Endothelial cell of umbilical vein (primary cell): Measurements from ENCODE around the gene PI3. TPM values are rescaled to one million over a fixed set of nuclear protein-coding genes. Genes with fewer than 3 reads are reported as not detected.

Source experiments
- BruUV-seq: library from RNA; stranded (reverse); fragments of 400-500 nt; replicated peaks from 2 replicates; lab custom pipeline; 2021; lab: Mats Ljungman, UMichigan
- CTCF ChIA-PET: fragments of 300-600, 350-600 bp; sonication (Branson Sonifier 250); formaldehyde crosslinking; loops from one replicate; lab custom pipeline; 2021; ENCODE audit warnings: antibody characterized with exemption, inconsistent platforms; lab: Charles Lee
- POLR2A ChIA-PET: fragments of 300-600, 350-600 bp; sonication (Branson Sonifier 250); formaldehyde crosslinking; loops from one replicate; lab custom pipeline; 2021; ENCODE audit warnings: antibody characterized with exemption, inconsistent platforms; lab: Charles Lee
- DNase-seq: peaks from one replicate; pipeline ENCODE4 v3.0.0-alpha.2; 2011; ENCODE audit warnings: low read depth, low spot score
- FAIRE-seq: peaks from 2 replicates; lab custom pipeline; 2011; peaks lifted over from hg19 to GRCh38; lab: Jason Lieb, UNC
- H2AFZ ChIP-seq: 2 replicates; pipeline ENCODE4 v1.6.0; 2012; ENCODE audit warnings: low read depth, low read length, control low read depth, inconsistent platforms
- H3K27ac ChIP-seq: 2 replicates; pipeline ENCODE4 v1.5.1; 2011; ENCODE audit warnings: low read depth, mild to moderate bottlenecking, control low read depth, low read length, moderate library complexity; ENCODE audit not compliant: insufficient read depth
- H3K27me3 ChIP-seq, 2 experiments: 2 replicates each; pipeline versions ENCODE4 v1.6.0 to v1.6.1; 2011; ENCODE audit warnings: low read length in 2 of 2, mixed read lengths in 1 of 2; ENCODE audit not compliant: control insufficient read depth in 2 of 2, insufficient read depth in 2 of 2
- H3K36me3 ChIP-seq, 2 experiments: 2 replicates in 1 of 2; 3 replicates in 1 of 2; pipeline ENCODE4 v1.5.1; 2011; ENCODE audit warnings: low read length in 2 of 2, mild to moderate bottlenecking in 1 of 2, moderate library complexity in 1 of 2; ENCODE audit not compliant: control insufficient read depth in 2 of 2, insufficient read depth in 2 of 2; ENCODE audit errors: extremely low read depth in 1 of 2
- H3K4me1 ChIP-seq: 3 replicates; pipeline ENCODE4 v1.5.1; 2011; ENCODE audit warnings: mild to moderate bottlenecking, low read length; ENCODE audit not compliant: control insufficient read depth, insufficient read depth; ENCODE audit errors: extremely low read depth
- H3K4me2 ChIP-seq: 2 replicates; pipeline ENCODE4 v1.6.1; 2011; ENCODE audit warnings: low read length, control low read depth, mixed read lengths; ENCODE audit not compliant: insufficient read depth
- H3K4me3 ChIP-seq, 3 experiments: fragments of 200-600 bp in 1 of 3; sonication (generic), shearing (Covaris generic) in 1 of 3; replicated peaks in 1 of 3; 2 replicates each; pipeline ENCODE4 v1.5.1; 2011 to 2016; ENCODE audit warnings: control low read depth in 3 of 3, low read length in 3 of 3, mild to moderate bottlenecking in 2 of 3, inconsistent platforms in 1 of 3, low read depth in 1 of 3, moderate library complexity in 1 of 3; ENCODE audit not compliant: insufficient read depth in 1 of 3
- H3K79me2 ChIP-seq: 2 replicates; pipeline ENCODE4 v1.6.0; 2012; ENCODE audit warnings: low read length, inconsistent platforms; ENCODE audit not compliant: control insufficient read depth, insufficient read depth
- H3K9ac ChIP-seq: replicated peaks from 2 replicates; pipeline ENCODE3; 2011; ENCODE audit warnings: low read length, control low read depth; ENCODE audit not compliant: insufficient read depth; ENCODE audit errors: extremely low read depth
- H3K9me1 ChIP-seq: replicated peaks from 3 replicates; pipeline ENCODE4 v1.6.0; 2011; ENCODE audit warnings: mild to moderate bottlenecking, low read length; ENCODE audit not compliant: control insufficient read depth, insufficient read depth; ENCODE audit errors: extremely low read depth
- H3K9me3 ChIP-seq: replicated peaks from 2 replicates; pipeline ENCODE4 v1.5.1; 2012; ENCODE audit warnings: low read length, inconsistent platforms; ENCODE audit not compliant: control insufficient read depth, insufficient read depth
- H4K20me1 ChIP-seq: replicated peaks from 2 replicates; pipeline ENCODE3; 2011; ENCODE audit warnings: mild to moderate bottlenecking, low read length; ENCODE audit not compliant: control insufficient read depth, insufficient read depth; ENCODE audit errors: extremely low read depth
- CTCF ChIP-seq, 2 donors: IDR thresholded peaks; 1 replicate in 1 of 2; 2 replicates in 1 of 2; pipeline ENCODE4 v1.5.1; 2011; ENCODE audit warnings: low read length in 2 of 2, mild to moderate bottlenecking in 2 of 2, moderate library complexity in 2 of 2, control low read depth in 1 of 2, inconsistent platforms in 1 of 2, low read depth in 1 of 2; ENCODE audit not compliant: insufficient read depth in 1 of 2; ENCODE audit errors: extremely low read depth in 1 of 2
- EZH2 ChIP-seq: IDR thresholded peaks from 2 replicates; pipeline ENCODE4 v1.6.1; 2012; ENCODE audit warnings: borderline replicate concordance, low read depth, mild to moderate bottlenecking, moderate library complexity, low read length, inconsistent platforms; ENCODE audit not compliant: severe bottlenecking
- FOS ChIP-seq: IDR thresholded peaks from 2 replicates; pipeline ENCODE4 v1.6.1; 2011; ENCODE audit warnings: mild to moderate bottlenecking, low read length, moderate library complexity, borderline replicate concordance; ENCODE audit not compliant: insufficient read depth
- GATA2 ChIP-seq: IDR thresholded peaks from 2 replicates; pipeline ENCODE4 v1.7.0; 2011; ENCODE audit warnings: low read depth, mild to moderate bottlenecking, moderate library complexity, mixed read lengths, low read length; ENCODE audit not compliant: insufficient read length, insufficient read depth
- JUN ChIP-seq: IDR thresholded peaks from 2 replicates; pipeline ENCODE4 v1.6.1; 2011; ENCODE audit warnings: borderline replicate concordance, low read depth; ENCODE audit not compliant: insufficient read length, insufficient read depth
- MAX ChIP-seq: IDR thresholded peaks from 2 replicates; pipeline ENCODE4 v1.6.1; 2011; ENCODE audit not compliant: insufficient read depth, insufficient read length
- MYC ChIP-seq: IDR thresholded peaks from one replicate; pipeline ENCODE4 v1.6.1; 2011; ENCODE audit warnings: mild to moderate bottlenecking, low read depth, low read length
- POLR2A ChIP-seq: IDR thresholded peaks from 2 replicates; pipeline ENCODE4 v1.6.1; 2012; ENCODE audit warnings: low read depth, mild to moderate bottlenecking, control low read depth, low read length
- POLR2AphosphoS5 ChIP-seq: IDR thresholded peaks from 2 replicates; pipeline ENCODE4 v1.6.1; 2012; ENCODE audit warnings: low read depth, mild to moderate bottlenecking, control low read depth, low read length, moderate library complexity; ENCODE audit not compliant: insufficient read depth
- dilution Hi-C: fragments of 300-500 bp; cut with MboI; formaldehyde crosslinking; loops from one replicate; pipeline ENCODE4 v1.15.0; 2019; ENCODE audit warnings: low sequenced_read_pairs; ENCODE audit not compliant: extremely low pct_ligation_motif_present
- intact Hi-C: fragments of 100-400 bp; cut with micrococcal nuclease; formaldehyde crosslinking; loops from one replicate; pipeline ENCODE4 v1.10.0; 2022
- polyA plus RNA-seq, 4 experiments: library from polyadenylated mRNA; depleted of rRNA in 3 of 4; stranded (reverse) in 3 of 4; unstranded in 1 of 4; fragments of >200 nt; gene quantifications; 2 replicates each; pipeline versions ENCODE4 v1.2.1 to v1.2.3, GENCODE V29; 2011 to 2012; ENCODE audit warnings: missing spikeins in 1 of 4
- total RNA-seq: library from RNA; stranded (reverse); gene quantifications from 2 replicates; pipeline ENCODE4 v1.2.3, GENCODE V29; 2021

Gene PI3
- total and polyA plus RNA-seq, 2 donors (not counting 3 experiments of a cell fraction or from before 2014, with no cell fraction given): not detected

GRCh38 chr20:45153752-45154151 is 20.9 kb upstream of the PI3 start:
- Histone ChIP-seq H3K4me2 (no peak overlapping the region), H3K9ac (no peak overlapping the region), H3K27ac (no peak overlapping the region), H3K79me2 (no peaks in the 10 kb centered on the region), H3K4me3 (no peak overlapping the region), H3K36me3 (no peaks in the 10 kb centered on the region), H2AFZ (no peak overlapping the region), H3K9me3 (no peaks in the 10 kb centered on the region), H3K9me1 (no peaks in the 10 kb centered on the region), H3K4me1 (no peaks in the 10 kb centered on the region), H4K20me1 (no peaks in the 10 kb centered on the region), H3K27me3 (no peaks in the 10 kb centered on the region)
- CTCF ChIA-PET: interaction anchor here (1.3 kb wide), 1 partner anchor 109 kb away, joined by 3 read pairs; no protein-coding TSS in a partner anchor
- TF ChIP-seq CTCF (IDR thresholded peaks at IDR 0.05; ENCODE audit: extremely low read depth in 1 of 2, insufficient read depth in 1 of 2, low read depth in 1 of 2, low read length in 2 of 2): no peak
- TF ChIP-seq POLR2A: no peak
- TF ChIP-seq JUN: no peak
- TF ChIP-seq EZH2: no peak
- no peak for TF ChIP-seq MAX
- no peak for TF ChIP-seq GATA2
- no peak for TF ChIP-seq POLR2AphosphoS5
- TF ChIP-seq MYC: no peak
- TF ChIP-seq FOS: no peak
- POLR2A ChIA-PET: no interaction called here
- no peak for FAIRE-seq
- intact Hi-C loops: no loop called here
- dilution Hi-C loops: no loop called here
- no peak for DNase-seq
- no TSS peak for BruUV-seq
